Fibroblast of peridontal ligament (primary cell): ENCODE data around the gene POMT2.
"Not testable (repeated sequence)": the region's sequence is repeated elsewhere in the genome, so short reads cannot be mapped to it uniquely, and the experiment has no call there.

ENCODE experiments used
- DNase-seq: peaks from one replicate; pipeline ENCODE4 v3.0.0-alpha.2; 2010; ENCODE audit errors: extremely low read depth

The POMT2 gene

GRCh38 chr14:77324816-77325745 lies 4.4 kb upstream of the POMT2 start:
- no peak for DNase-seq

- no peak for DNase-seq
Observed at GRCh38 chr14:77324289-77324688, 3.6 kb upstream of the POMT2 start.

- no peak for DNase-seq
Observed at GRCh38 chr14:77323571-77323970, 2.9 kb upstream of the POMT2 start.

DNA sequence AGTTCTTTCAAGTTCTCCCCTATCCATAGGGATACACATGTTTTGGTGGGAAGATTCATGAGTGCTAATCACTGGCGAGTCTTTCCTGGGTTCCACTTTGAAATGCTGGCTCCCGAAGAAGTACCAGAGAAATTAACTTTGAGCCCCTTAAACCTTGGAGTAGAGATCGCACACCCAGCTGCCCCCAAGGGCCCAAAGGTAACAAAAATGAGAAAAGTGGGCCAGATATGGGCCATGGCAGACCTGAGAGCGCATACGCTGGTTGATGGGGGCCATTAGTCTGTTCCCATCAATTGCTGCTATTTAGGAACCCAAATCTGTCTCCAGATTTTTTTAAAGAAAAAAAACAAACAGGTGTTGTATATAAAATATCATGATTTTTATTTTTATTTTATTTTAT lies 2.3 kb upstream of the POMT2 start:
- no peak for DNase-seq

DNA sequence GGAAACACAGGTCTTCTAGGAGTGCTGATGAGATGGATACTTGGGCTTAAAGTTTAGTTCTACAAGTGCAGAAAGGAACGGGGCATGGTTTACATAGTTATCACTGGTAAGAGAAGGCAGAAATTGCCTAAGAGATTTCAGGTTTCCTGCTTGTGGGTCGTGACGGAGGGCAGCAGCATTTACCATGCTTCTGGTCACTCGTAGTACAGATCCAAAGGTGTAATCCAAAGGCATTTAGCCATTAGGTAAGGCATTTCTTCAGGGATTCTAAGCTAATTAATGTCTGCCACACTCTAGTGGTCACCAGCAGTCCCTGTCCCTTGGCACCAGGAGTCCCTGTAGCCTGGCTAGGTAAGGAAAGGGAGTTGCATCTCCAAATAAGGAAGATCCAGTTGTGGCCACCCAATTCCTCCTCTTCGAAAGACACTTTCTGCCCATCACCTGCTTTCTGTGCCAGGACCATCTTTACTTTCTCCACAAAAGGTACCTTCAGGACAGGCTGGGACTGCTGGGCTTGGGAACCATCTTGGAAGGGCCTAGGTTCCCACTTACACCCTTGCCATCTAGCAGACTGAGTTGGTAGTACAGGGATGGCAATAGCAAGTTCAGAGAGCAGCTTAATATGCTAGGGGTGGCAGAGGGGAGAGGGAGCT lies 1.7 kb upstream of the POMT2 start:
- no peak for DNase-seq

DNA sequence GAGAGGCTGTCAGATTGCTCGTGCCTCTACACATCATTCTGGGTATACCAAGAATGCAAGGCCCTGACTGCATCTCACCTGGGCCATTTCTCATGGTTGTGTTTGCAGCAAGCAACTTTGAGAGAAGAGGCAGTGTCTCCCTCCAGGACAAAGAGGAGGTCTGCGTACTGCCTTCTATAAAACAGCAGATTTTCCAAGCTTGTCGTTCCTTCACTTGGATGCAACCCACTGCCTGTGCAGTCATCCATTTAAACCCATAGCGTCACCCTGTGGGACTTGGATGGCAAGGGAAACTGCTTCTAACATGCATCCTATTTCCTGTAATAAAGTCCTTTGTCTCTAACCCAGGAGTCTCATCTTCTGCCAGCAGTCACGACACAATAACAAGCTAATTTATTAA lies 1.3 kb downstream of the POMT2 start:
- no peak for DNase-seq

GRCh38 chr14:77318756-77319155 lies 1.9 kb downstream of the POMT2 start:
- not testable (repeated sequence) for DNase-seq

GRCh38 chr14:77318006-77318553 lies 2.6 kb downstream of the POMT2 start:
- no peak for DNase-seq

- no peak for DNase-seq
Observed at GRCh38 chr14:77316872-77317301, 3.8 kb downstream of the POMT2 start.

GRCh38 chr14:77316195-77316505 lies 4.5 kb downstream of the POMT2 start:
- DNase-seq, result no peak

DNA sequence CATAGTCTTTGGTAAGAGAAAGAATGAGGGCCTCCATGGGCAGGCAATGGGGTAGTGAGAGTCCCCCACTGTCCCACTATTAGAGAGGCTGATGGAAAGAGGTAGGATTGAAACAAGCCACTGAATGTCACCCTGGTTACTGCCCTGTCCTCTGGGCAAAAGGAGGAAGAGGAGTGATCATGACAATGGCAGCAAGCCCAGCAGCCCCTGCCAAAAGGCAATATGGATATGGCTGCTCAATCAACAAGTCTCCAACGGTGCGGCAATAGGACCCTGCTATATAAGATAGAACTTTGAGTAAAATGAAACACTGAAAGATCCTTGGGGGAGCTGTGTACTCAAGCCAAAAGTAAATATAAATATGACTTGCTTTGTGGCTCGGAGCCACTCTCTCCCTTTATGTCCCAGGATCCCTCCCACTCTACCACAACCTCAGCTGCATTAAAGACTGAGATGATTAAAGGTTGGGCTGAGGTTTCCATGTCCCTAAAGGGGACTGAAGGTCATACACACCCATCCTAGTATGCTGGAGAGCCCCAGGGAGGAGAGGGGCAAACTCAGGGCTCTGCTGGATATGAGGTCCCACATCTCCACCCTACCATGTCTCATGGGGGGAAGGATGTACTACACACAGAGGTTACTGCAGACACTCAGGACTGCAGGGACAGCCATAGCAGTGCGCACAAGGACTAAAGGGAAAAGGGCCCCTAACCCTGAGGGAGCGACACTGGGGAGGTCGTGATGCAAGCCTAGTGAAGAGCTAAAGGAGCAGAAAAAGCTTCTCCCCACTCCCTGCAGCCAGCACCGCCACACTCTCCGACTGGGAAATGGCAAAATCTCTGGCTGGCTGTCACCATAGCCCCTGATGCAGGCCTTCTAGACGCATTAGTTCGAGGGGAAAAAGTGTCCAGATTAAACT lies 5.9 kb downstream of the POMT2 start:
- DNase-seq, result no peak

- peak; percentile 77 for DNase-seq
Observed at GRCh38 chr14:77314043-77314442, 6.6 kb downstream of the POMT2 start.

DNA sequence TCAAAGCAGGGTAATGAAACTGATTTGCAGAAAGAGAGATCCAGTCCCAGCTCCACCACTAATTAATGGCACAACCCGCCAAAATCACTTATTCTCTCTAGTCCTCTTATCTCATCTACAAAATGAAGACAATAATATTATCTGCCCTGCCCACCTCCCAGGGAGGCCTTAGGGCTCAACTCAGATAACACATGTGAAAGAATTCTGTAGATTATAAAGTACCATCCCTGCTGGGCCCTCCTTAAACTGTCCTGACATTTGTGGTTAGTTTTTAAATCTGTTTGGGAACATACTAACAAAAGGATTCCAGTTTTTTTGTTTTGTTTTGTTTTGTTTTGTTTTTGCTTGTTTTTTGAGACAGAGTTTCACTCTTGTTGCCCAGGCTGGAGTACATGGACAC lies 7.3 kb downstream of the POMT2 start:
- no peak for DNase-seq

- no peak for DNase-seq
Observed at GRCh38 chr14:77311217-77311616, 9.5 kb downstream of the POMT2 start.

GRCh38 chr14:77310026-77310425 lies 10.7 kb downstream of the POMT2 start:
- DNase-seq, result peak; percentile 36

DNA sequence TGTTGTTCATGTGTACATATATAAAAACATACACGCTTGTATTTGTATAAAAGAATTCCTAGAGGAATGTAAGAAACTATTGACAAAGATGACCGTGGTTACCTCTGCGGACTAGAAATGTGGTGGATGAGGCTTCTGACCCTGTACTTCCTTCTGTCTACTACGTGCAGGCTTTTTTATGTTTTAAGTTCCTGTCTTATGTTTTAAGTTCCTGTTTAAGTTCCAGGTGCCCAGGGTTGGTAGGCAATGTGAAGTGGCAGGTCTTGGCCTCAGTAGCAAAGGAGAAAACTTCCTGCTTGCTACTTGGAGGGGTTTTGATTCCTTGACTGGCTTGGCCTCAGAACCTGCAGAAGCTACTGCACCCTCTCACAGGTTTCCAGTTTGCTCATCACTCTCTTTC lies 11.6 kb downstream of the POMT2 start:
- no peak for DNase-seq

- peak; percentile 50 for DNase-seq
Observed at GRCh38 chr14:77306851-77307496, 13.7 kb downstream of the POMT2 start.

DNA sequence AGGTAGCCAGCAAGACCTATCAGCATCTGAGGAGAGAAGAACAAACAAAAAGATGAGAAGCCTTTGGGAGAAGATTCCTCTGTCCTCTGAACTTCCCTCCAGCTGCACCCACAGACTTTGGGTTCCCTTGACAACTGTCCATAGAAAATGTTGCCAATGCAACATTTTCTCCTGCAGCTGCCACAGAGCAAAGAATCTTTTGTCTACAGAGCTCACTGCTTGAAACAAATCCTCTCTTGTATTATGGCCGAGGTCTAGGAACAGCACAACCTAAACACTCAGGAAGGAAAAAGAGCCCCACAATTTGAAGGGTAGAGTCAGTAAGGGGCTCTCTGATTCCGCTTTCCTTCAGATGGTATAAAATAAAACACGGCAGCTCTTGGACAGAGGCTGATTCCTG lies 14.3 kb downstream of the POMT2 start:
- DNase-seq, result no peak

GRCh38 chr14:77305696-77306095 lies 15.0 kb downstream of the POMT2 start:
- DNase-seq, result no peak

DNA sequence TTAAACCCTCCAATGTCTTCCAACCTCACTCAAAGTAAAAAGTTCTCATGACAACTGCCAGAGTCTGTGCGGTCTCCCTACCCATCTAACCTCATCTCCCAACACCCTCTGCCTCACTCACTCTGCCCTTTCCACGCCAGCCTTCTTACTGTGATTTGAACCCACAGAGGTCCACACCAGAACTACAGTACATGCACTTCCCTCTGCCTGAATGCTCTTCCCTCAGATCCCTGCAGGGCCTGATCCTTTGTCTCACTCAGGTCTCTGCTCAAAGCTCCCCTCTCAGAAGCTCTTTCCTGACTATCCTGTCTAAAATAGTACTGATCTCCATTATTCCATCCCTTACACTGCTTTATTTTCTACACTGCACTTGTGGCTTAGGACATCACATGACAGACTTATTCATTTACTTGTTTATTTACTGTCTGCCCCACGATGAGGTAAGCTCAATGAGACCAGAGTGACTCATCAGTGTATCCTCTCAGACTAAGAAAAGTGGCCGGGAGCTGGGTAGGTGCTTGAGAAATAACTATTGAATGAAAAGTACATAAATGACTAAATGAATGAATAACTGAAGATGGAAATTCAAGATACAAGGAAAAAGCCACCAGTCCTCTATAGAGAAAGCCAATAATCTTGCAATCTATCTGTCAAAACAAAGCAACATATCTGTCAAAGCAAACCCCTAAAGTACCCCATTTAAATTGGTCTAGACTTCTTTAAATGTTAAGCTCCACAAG lies 17.1 kb downstream of the POMT2 start:
- DNase-seq, result peak; percentile 89

DNA sequence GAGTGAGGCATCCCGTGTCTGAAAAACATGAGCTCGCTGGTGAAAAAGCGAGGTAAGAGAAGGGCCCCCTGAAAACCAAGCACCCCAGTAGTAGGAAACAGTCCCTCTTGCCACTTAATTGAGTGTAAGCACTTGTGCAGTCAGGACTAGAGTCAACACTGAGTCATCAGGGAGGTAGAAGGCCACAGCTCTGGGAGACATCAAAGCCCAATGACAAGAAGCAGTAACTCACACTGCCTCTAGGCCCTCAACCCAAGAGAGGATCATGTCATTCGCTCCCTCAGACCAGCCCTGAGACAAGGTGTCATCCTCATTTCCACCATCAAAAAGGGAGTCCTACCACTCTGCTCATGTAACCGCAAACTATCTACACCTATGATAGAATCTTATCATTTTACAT lies 17.8 kb downstream of the POMT2 start:
- DNase-seq, result no peak
